HG02610 (cell line): Measurements from ENCODE around the gene NR4A2.

Experiments
- ATAC-seq: cut with Tn5 transposase; IDR thresholded peaks from one replicate; pipeline ENCODE4 v1.9.1; 2021; ENCODE audit warnings: mild to moderate bottlenecking, moderate library complexity; ENCODE audit not compliant: unreplicated experiment

The NR4A2 gene

GRCh38 chr2:156340804-156341451 is 8.4 kb upstream of the NR4A2 start:
- ATAC-seq, result peak; percentile 7

GRCh38 chr2:156340377-156340776 is 7.9 kb upstream of the NR4A2 start:
- no peak for ATAC-seq

- no peak for ATAC-seq
Measured at GRCh38 chr2:156339865-156340264, 7.3 kb upstream of the NR4A2 start.

- no peak for ATAC-seq
Measured at GRCh38 chr2:156339110-156339847, 6.8 kb upstream of the NR4A2 start.

GRCh38 chr2:156338578-156338977 is 6.1 kb upstream of the NR4A2 start:
- ATAC-seq, result no peak

- peak; percentile 17 for ATAC-seq
Measured at GRCh38 chr2:156334496-156335478, 2.3 kb upstream of the NR4A2 start.

- peak; percentile 28 for ATAC-seq
Measured at GRCh38 chr2:156333951-156334495, 1.5 kb upstream of the NR4A2 start.

GRCh38 chr2:156333274-156333950 is 891 bp upstream of the NR4A2 start:
- peak; percentile 11 for ATAC-seq

GRCh38 chr2:156332284-156332533 is 312 bp downstream of the NR4A2 start:
- ATAC-seq, result no peak

GRCh38 chr2:156331572-156332283 is 793 bp downstream of the NR4A2 start:
- ATAC-seq, result no peak

- ATAC-seq, result no peak
Measured at GRCh38 chr2:156329927-156330726, 2.4 kb downstream of the NR4A2 start.

- no peak for ATAC-seq
Measured at GRCh38 chr2:156329031-156329926, 3.2 kb downstream of the NR4A2 start.

GRCh38 chr2:156327835-156328695 is 4.5 kb downstream of the NR4A2 start:
- no peak for ATAC-seq

- no peak for ATAC-seq
Measured at GRCh38 chr2:156326526-156327095, 5.9 kb downstream of the NR4A2 start.

- no peak for ATAC-seq
Measured at GRCh38 chr2:156325688-156326525, 6.6 kb downstream of the NR4A2 start.

- ATAC-seq, result no peak
Measured at GRCh38 chr2:156323754-156324153, 8.8 kb downstream of the NR4A2 start.
